GM21390 (cell line): Measurements from ENCODE around the gene PDZD8.
"Not testable (repeated sequence)": the region's sequence is repeated elsewhere in the genome, so short reads cannot be mapped to it uniquely, and the experiment has no call there.

ENCODE experiments used
- ATAC-seq: cut with Tn5 transposase; IDR thresholded peaks from one replicate; pipeline ENCODE4 v1.9.1; 2021; ENCODE audit not compliant: unreplicated experiment

Gene PDZD8

DNA sequence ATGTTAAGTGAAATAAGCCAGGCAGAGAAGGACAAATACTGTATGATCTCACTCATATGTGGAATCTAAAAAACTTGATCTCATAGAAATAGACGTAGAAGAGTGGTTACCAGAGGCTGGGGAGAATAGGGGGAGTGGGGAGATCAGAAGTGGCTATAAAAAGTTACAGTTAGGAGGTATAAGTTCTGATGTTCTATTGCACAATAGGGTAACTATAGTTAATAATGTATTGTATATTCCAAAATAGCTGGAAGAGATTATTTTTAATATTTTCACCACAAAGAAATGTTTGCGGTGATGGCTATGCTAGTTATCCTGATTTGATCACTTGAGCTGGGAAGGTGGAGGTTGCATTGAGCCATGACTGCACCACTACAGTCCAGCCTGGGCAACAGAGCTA is 80.5 kb downstream of the PDZD8 start:
- ATAC-seq = no peak

DNA sequence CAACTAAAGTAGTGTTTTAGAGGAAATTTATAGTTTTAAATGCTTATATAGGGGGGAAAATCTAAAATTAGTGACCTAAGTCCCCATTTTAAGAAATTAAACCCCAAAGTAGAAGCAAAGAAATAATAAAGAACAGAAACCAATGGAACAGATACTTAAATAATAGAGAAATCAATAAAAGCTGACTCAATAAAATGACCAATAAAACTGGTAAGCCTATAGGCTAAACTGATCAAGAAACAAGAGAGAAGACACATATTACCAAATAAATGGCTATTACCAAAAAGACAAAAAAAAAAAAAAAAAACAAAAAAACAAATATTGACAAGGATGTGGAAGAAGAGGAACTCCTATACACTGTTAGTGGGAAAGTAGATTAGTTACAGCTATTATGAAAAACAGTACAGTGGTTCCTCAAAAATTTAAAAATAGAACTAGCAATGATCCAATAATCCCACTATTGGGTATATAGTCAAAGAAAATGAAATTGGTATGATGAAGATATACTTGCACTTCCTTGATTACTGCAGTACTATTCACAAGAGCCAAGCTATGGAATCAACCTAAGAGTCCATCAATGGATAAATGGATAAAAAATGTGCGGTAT is 81.1 kb downstream of the PDZD8 start:
- no peak for ATAC-seq

DNA sequence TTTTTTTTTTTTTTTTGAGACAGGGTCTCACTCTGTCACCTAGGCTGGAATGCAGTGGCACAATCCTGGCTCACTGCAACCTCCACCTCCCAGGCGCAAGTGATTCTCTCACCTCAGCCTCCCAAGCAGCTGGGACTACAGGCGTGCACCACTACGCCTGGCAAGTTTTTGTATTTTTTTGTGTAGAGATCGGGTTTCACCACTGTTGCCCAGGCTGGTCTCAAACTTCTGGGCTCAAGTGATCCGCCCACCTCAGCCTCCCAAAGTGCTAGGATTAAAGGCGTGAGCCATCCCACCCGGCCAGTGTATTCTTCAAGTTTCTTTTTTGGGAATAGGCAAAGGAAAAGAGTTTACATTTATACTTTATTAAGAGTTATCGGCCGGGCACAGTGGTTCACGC is 84.4 kb downstream of the PDZD8 start:
- not testable (repeated sequence) for ATAC-seq

DNA sequence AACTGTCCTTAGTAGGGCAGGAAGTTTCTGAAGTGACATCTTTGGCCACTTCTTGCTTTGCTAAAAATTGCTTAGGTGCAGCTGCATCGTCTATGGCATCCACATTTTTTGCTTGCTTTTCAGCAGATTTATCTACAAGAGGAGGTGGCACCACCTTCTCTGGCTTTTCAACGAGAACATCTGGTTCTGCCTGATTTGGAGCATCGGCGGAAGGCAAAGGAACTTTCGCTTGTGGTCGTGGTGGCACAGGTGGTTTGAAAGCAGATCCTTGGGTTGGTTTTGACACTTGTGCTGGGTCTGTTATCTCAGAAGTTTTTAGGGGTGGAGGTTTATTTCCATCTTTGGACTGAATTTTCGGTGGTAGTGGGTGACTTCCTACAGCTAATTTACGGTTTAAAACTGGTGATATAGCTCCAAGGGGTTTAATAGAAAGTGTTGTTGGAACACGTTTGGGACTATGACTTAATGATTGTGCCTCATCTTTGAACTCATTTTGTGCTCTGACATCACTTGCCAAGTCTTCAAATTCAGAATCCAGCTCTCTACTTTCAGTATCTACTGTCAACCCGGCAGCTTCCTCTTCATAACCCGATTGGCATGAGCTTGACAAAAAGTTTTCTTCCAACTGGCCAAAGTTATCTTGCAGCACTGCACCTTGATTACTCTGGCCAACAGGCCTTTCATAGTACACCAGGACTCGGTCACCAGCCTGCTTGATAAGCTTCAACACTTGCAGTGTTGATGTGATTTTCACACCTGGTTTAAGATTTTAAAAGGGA is 90.3 kb downstream of the PDZD8 start:
- ATAC-seq = no peak

DNA sequence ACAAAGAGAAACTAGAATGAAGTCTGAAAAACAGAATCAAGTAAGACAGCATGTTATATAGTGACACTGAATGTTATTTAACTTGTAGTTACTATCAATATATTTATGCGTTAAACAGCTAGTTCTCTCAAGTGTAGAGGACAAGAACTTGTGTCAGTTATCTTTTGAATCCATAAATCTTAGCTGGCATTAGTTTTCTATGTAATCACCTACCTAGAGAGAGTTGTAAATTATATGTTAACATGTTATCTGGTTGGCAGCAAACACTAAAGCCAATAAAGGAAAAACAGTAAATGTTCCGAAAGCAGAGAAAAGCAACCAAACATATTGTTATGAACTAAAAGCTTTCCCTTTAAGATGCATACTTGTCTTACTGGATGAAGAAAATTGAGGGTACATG is 97.6 kb downstream of the PDZD8 start:
- ATAC-seq = no peak

DNA sequence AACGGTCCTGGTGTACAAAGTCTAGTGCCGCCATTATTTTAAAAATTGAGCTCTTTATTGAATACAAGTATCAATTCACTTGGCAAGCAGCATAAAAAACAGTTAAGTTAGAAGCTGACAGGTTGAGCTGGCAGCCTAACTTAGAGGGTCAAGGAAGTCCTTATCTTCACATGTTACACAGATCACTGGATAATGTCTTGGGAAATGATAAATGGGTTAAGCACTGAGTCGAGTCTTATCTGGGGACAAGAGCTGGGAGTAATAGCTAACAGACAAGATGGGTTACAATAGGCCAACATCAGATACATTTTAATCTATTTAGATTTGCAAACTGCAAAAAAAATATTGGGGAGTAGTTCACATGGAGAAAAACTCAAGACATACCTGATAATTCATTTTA is 100.1 kb downstream of the PDZD8 start:
- ATAC-seq = no peak

DNA sequence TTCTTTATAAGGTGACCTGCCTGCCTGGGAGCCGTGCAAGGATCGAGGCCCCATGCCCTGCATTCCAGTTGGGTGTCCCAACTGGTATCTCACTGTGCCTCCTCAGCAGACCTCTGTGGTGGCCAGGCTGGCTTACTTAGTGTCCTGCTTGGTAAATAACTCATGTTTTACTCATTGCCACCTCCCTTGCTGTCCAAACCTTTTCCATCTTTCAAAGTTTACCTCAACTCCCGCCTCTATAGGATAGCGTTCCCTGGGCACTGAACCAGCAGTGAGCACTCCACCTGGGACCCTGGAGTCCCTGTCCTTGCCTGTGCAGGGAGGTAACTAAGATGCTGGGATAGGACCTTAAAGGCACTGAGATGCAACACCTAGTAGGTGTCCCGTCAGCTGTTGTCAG is 100.7 kb downstream of the PDZD8 start:
- no peak for ATAC-seq

DNA sequence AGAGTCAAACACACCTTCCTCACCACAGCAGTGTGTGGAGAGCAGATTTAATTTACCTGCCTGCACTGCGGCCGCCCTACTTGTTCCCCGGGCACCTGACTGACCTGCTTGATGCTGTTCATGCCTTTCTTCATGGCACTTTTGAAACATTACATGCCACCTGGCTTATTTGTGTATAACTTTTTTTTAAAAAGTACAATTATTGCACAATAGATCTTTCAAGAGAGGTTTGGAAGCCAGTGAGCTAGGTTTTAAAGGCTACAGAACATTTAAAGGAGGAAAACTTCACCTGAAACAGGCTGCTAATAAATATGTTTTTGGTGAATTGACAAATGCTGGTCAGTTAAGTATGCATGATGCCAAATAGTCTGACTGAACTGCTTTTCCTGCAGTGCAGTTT is 101.3 kb downstream of the PDZD8 start:
- no peak for ATAC-seq

DNA sequence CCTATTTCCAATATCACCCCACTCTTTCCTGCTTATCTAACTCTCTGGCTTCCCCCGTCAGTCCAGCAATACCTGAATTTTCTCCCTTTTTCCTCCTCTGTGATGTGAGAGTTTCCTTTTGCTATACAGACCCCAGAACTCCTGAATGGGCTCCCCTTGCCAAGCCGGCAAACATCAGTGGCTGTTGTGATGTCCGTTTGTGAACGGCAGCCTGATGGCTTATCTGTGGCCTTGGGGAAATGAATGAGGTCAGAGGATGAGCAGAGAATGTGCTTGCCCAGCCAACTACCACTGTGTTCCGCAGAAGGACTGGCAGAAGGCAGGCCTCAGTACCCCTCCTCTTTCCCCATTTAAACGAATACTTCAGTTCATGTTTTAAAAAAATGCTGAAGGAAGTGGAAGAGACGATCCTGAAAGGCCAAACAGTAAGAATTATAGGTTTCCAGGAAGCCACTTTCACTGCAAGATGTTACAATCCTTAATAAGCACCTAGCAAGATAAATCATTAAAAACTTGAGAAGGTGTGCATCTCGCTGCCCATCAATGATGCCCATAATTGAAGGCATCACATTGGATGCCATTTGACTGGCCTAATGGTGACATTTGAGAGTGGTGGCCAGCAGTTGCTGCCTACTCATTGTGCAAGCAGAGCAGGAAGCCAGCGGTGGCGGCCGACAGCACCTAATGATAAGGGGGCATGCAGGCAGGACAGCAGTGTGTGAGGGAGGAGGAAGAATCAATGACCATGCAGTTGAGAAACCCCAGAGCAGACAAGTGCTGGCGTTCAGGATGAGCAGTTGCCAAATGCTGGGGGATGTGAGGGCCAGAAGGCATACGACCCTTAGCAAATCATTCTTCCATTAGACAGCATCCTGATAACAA is 102.8 kb downstream of the PDZD8 start:
- ATAC-seq = no peak

DNA sequence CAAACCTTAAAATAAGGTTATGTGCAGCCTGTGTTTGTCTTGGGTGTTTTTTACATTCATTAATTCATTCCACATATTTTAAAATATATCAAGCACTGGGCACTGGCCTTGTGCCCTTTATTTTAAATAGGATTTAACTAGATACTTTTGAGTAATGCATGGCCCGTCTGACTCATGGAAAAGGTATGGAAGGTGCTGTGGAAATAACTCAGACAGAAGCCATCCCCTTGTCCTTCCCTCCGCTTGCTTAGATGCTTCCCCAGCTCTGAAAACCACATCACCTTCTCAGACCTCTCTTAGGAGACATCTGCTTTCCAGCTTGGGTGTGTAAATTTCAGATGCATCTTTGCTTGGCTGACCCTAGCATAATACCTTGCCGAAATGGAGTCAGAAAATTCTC is 103.8 kb downstream of the PDZD8 start:
- ATAC-seq = no peak

DNA sequence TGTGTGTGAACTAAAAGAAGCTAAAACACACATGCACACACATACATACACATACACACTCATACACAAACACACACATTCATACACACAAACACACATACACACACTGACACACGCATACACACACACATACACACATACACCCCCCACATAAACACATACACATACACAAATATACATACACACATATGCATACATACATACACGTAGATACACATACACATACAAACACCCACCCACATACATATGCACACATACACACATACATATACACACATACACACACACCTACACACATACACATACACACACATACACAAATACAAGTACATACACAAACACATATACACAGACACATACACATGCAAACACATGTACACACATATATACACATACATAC is 106.3 kb downstream of the PDZD8 start:
- ATAC-seq = no peak

DNA sequence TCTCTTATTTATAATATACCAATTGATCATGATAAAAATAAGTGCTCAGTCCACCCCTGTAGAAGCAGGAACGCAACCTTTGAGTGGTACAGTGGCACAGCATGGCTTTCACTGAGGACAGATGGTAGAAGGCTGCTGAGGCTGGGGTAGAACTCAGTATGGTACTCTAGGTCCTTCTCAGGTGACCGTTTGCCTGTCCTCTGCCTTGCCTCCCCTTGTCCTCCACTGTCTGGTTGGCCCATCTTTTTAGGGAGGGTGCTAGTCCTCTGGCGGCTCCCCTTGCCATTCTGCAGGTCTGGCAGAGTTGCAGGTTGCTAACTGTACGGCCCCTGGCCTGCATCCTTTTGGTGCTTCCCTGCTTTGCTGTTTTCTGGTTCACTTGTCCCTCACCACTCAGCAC is 107.0 kb downstream of the PDZD8 start:
- no peak for ATAC-seq

DNA sequence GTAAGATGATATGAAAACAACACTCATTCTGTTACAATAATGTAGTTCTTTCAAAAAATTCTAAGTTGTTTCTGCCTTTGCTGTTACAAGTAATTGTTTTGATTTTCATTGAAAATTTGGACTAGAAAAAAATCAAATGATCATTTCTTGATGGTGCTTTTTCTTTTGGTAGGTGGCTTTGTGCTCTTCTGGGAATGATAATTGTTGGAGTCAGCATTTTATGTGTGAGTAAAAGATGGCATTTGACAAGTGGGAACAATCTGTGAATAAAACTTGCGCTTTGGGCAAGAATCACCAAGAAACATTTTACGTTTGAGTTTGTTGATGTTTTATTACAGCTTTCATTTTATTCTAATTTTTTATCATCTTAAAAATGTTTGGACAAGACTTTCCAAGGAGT is 108.4 kb downstream of the PDZD8 start:
- no peak for ATAC-seq

DNA sequence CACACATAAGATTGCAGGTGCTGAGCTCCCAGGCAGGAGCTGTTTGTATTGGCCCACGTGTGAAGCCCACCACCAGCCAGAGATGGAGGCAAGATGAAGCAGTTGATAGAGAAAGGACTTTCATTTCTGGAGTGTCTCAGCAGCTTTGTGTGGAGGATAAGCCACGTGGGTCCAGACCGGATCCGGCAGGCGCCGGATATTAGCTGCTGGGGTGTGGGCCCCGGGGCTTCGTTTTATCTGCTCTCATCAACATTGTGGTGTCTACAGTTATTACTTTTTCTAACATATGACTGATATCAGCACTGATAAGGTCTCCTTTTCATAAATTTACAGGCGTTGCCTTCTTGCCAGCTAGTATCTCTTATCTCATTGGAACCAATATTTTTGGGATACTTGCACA is 108.8 kb downstream of the PDZD8 start:
- no peak for ATAC-seq

DNA sequence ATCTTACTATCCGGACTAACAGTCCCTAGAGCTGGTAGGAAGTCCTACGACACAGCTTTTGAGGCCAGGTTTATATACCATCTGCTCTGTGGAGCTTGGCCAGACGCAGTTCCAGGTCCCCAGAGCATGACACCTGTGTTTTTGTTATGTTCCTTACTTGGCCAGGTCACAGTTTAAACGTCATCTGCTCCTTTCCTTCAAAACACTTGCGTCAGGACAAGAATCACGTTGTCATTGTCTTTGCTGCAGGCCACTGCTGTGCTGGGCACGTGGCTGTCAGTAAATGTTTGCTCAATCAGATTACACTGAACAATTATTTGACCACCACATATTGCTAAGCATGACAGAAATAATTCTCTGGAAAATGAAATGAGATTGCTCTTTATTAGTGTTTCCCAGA is 110.5 kb downstream of the PDZD8 start:
- ATAC-seq = no peak

DNA sequence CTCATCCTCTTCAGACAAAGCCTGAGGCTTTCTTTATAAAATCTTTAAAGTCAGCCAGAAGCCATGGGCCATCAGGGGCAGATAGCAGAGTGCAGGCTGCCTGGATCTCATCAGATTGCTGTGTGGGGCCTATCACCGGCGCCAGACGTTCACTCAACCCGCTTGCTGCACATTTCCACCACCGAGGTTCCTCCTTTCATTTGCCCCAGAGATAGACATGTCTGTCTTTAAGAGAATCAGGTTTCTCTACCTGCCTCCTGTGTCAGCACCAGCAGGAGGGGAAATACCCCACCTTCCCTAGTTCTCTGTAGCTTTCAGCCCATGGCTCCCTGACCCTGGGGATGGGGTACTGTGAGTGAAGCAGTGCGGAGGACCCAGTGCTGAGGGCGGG is 112.3 kb downstream of the PDZD8 start:
- no peak for ATAC-seq

DNA sequence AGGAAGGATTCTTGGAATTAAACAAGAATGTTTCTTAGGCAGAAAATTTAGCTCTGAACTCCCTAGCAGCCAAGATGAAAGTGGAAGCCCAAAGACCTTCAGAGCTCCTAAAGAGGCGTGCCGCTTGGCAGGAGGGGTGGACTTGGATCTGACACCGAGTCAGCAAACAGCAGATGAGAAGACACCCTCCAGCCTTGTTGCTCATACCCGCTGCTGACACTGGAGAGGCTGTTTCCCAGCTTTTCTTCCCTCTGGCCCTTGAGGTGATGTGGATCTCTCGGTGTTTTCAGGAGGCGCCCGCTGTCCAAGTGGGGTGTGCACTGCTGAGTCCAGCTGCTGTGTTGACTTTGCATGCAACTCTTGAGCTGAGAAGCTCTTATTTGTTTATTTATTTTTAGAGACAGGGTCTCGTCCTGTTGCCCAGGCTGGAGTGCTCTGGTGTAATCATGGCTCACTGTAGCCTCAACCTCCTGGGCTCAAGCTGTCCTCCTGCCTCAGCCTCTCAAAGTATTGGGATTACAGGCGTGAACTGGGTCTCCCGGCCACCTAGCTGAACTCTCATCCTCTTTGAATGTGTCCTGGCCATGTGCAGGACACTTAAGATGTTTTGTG is 112.8 kb downstream of the PDZD8 start:
- ATAC-seq = no peak

DNA sequence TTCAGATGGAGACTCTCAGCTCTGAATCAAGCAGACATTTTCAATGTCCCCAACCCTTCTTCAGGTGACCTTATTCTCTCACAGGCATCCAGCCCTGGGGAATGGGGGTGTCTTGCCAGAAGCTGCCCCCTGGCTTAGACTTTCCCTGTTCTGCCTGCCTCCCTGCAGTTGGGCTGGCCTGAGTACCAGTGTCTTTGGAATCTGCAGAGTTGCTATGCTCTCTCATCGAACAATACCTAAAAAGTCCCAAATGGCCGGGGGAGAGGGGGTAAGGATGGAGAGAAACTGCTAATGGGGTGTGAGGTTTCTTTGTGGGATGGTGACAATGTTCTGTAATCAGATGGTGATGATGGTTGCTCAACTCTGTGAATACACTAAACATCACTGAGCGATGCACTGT is 113.7 kb downstream of the PDZD8 start:
- no peak for ATAC-seq

DNA sequence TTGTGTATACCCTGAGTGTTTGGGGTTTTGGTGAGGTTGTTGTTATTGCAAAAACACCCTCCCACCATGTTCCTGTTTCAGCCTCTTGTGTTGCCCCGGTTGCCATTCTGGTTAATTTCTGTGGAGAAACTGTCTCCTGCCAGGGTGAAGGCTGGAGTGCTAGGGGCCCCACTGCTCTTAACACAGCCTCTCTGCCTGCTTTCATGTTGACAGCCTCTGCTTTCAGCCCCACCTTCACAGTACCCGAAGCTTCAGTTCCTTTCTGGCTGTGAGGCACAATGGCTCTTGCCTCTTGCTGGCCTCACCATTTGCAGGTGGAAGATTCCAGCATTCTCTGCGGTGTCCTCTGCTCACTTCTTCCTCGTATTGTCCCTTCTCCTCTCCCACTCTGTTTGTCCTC is 115.2 kb downstream of the PDZD8 start:
- ATAC-seq = no peak

DNA sequence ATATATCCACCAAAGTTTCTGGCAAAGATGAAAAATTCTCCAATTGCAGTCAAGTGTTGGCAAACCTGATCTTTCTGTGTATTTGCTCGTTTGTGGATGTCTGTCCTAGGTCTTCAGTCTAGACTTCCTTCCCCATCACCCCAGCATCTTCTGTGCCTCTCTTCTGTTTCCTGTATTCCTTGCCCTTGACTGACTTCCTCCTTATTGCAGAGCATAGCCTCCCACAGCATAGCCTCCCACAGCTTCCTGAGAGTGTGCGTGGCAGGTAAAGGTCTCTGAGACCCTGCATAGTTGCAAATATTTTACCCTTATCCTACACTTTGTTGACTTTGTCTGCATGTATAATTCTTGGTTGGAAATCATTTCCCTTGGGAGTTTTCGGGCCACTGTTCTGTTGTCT is 116.0 kb downstream of the PDZD8 start:
- ATAC-seq = no peak

DNA sequence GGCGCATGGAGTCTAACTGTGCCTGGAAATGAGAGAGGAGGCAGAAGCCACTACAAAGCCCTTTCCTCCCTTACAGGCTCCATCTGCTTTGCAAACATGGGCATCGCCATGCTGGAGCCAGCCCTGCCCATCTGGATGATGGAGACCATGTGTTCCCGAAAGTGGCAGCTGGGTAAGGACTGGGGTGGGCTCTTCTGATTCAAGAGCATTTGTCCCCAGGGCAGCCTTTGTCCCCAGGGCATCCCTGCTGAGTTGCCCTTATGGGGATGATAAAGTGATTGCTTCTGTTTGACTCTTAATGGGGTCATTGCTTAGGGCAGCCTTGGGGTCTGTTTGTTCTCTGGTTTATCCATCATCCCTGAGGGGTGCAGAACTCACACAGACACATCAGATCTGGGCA is 117.5 kb downstream of the PDZD8 start:
- ATAC-seq = no peak

DNA sequence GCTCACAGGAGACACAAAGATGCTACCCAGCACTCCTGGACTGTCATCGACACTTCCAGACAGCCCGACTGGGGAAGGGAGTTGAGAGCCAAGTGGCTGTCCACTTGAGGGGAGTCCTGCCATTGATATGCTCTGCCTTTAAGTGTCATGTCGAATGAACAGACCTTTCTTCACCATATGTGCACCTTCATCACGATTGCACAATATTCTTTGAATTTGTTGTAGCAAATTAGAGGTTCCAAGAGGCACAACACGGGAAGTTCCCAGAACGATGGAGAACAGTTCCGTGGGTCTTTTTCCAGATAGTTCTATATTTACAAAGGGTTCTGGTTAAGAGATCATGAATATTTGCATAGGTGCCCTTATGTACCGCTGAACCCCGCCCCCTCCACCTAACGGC is 118.3 kb downstream of the PDZD8 start:
- ATAC-seq = no peak
